Keratinocyte (primary cell): Measurements from ENCODE around the gene RAE1. TPM values are rescaled to one million over a fixed set of nuclear protein-coding genes. Genes with fewer than 3 reads are reported as not detected.

Experiments used
- DNase-seq: peaks from one replicate; pipeline ENCODE4 v3.0.0-alpha.2; 2011; ENCODE audit warnings: low read depth, missing footprints, low spot score
- FAIRE-seq: peaks from 2 replicates; lab custom pipeline; 2011; peaks lifted over from hg19 to GRCh38; lab: Jason Lieb, UNC
- H2AFZ ChIP-seq: 2 replicates; pipeline ENCODE4 v1.6.0; 2012; ENCODE audit warnings: low read length, control low read depth, inconsistent platforms; ENCODE audit not compliant: control insufficient read depth
- H3K27ac ChIP-seq: 2 replicates; pipeline ENCODE4 v1.5.1; 2011; ENCODE audit warnings: low read length; ENCODE audit not compliant: control insufficient read depth, insufficient read depth
- H3K27me3 ChIP-seq: 3 replicates; pipeline ENCODE4 v1.6.0; 2011; ENCODE audit warnings: low read length; ENCODE audit not compliant: control insufficient read depth, insufficient read depth; ENCODE audit errors: extremely low read depth
- H3K36me3 ChIP-seq, 2 experiments: 2 replicates in 1 of 2; 3 replicates in 1 of 2; pipeline ENCODE4 v1.5.1; 2011; ENCODE audit warnings: low read length in 2 of 2, mild to moderate bottlenecking in 1 of 2; ENCODE audit not compliant: control insufficient read depth in 2 of 2, insufficient read depth in 2 of 2; ENCODE audit errors: extremely low read depth in 1 of 2
- H3K4me1 ChIP-seq: 3 replicates; pipeline ENCODE4 v1.5.1; 2011; ENCODE audit warnings: low read length; ENCODE audit not compliant: control insufficient read depth, insufficient read depth; ENCODE audit errors: extremely low read depth
- H3K4me2 ChIP-seq: 3 replicates; pipeline ENCODE4 v1.6.0; 2011; ENCODE audit warnings: low read depth, low read length; ENCODE audit not compliant: control insufficient read depth, insufficient read depth; ENCODE audit errors: extremely low read depth
- H3K4me3 ChIP-seq, 3 experiments: fragments of 200-600 bp in 1 of 3; sonication (generic) in 1 of 3; 2 replicates in 2 of 3; 3 replicates in 1 of 3; pipeline ENCODE4 v1.5.1; 2011 to 2016; ENCODE audit warnings: low read length in 3 of 3, mild to moderate bottlenecking in 3 of 3, control low read depth in 2 of 3, inconsistent platforms in 1 of 3, low read depth in 1 of 3, mixed read lengths in 1 of 3, mixed run types in 1 of 3, moderate library complexity in 1 of 3; ENCODE audit not compliant: control insufficient read depth in 2 of 3, insufficient read depth in 2 of 3; ENCODE audit errors: extremely low read depth in 1 of 3
- H3K79me2 ChIP-seq: 2 replicates; pipeline ENCODE4 v1.6.0; 2012; ENCODE audit warnings: low read length; ENCODE audit not compliant: control insufficient read depth, insufficient read depth
- H3K9ac ChIP-seq: 3 replicates; pipeline ENCODE4 v1.6.0; 2011; ENCODE audit warnings: low read length; ENCODE audit not compliant: control insufficient read depth, insufficient read depth; ENCODE audit errors: extremely low read depth
- H3K9me1 ChIP-seq: 3 replicates; pipeline ENCODE4 v1.6.0; 2011; ENCODE audit warnings: low read length; ENCODE audit not compliant: control insufficient read depth, insufficient read depth; ENCODE audit errors: extremely low read depth
- H3K9me3 ChIP-seq: 2 replicates; pipeline ENCODE4 v1.5.1; 2012; ENCODE audit warnings: low read depth, low read length; ENCODE audit not compliant: control insufficient read depth
- H4K20me1 ChIP-seq: 3 replicates; pipeline ENCODE4 v1.6.0; 2011; ENCODE audit warnings: low read length; ENCODE audit not compliant: control insufficient read depth, insufficient read depth; ENCODE audit errors: extremely low read depth
- EZH2 ChIP-seq: IDR thresholded peaks from one replicate; pipeline ENCODE4 v1.6.1; 2012; ENCODE audit warnings: inconsistent platforms, mild to moderate bottlenecking, low read length, moderate library complexity
- dilution Hi-C: fragments of 300-500 bp; cut with MboI; formaldehyde crosslinking; loops from one replicate; pipeline ENCODE4 v1.7.0; 2020; ENCODE audit warnings: low sequenced_read_pairs; ENCODE audit not compliant: extremely low pct_ligation_motif_present
- polyA plus RNA-seq, 5 experiments: library from polyadenylated mRNA; depleted of rRNA in 3 of 5; stranded (reverse) in 3 of 5; stranded (forward) in 1 of 5; unstranded in 1 of 5; fragments of >200 nt; gene quantifications; 1 replicate in 1 of 5; 2 replicates in 3 of 5; 3 replicates in 1 of 5; pipeline versions ENCODE4 v1.2.1 to v1.2.3, GENCODE V29; 2011 to 2012; ENCODE audit warnings: missing spikeins in 2 of 5, low read depth in 1 of 5, low replicate concordance in 1 of 5
- TF ChIP-seq, protein P1 (sequence below), 3 experiments: IDR thresholded peaks in 1 of 3; conservative IDR thresholded peaks in 1 of 3; optimal IDR thresholded peaks in 1 of 3; 2 replicates in 2 of 3; 3 replicates in 1 of 3; pipeline versions ENCODE3 to v1.5.1; 2011; ENCODE audit warnings: low read length in 3 of 3, mild to moderate bottlenecking in 3 of 3, moderate library complexity in 2 of 3, control low read depth in 1 of 3, inconsistent platforms in 1 of 3; ENCODE audit not compliant: insufficient read depth in 2 of 3; ENCODE audit errors: extremely low read depth in 1 of 3

Gene RAE1
- polyA plus RNA-seq, 1 donor (not counting 4 experiments of a cell fraction or from before 2014, with no cell fraction given), result 32.4 TPM

DNA sequence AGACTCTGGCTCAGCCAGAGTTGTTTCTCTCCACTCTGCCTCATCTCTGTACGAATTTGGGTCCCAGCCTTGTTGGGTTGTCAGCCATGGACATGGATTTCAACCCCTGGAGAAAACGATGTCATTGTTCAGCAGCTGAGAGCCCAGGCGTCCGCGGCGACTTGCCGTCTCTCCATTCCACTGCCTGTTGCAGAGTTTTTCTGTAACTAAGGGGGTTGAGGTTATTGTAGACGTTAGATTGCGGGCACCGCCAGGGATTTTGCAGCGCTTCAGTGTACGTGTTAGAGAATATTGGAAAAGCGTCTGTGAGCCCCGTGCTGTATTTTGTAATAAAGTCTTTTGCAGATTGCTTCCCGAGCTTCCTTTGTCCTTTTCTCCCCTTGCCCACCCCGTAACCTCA is 27.1 kb downstream of the RAE1 start:
- no peak overlapping the region for H3K9ac ChIP-seq
- H3K36me3 ChIP-seq, result peaks cover 27 to 30% of the 10 kb centered on the region in 2 experiments
- no peaks in the 10 kb centered on the region for H3K4me1 ChIP-seq
- H4K20me1 ChIP-seq, result no peaks in the 10 kb centered on the region
- H3K9me1 ChIP-seq, result no peaks in the 10 kb centered on the region
- H3K79me2 ChIP-seq, result no peaks in the 10 kb centered on the region
- H3K4me2 ChIP-seq, result no peak overlapping the region
- H2AFZ ChIP-seq, result no peak overlapping the region
- H3K4me3 ChIP-seq, result no peak overlapping the region
- no peak for TF ChIP-seq EZH2
- TF ChIP-seq, protein P1, sequence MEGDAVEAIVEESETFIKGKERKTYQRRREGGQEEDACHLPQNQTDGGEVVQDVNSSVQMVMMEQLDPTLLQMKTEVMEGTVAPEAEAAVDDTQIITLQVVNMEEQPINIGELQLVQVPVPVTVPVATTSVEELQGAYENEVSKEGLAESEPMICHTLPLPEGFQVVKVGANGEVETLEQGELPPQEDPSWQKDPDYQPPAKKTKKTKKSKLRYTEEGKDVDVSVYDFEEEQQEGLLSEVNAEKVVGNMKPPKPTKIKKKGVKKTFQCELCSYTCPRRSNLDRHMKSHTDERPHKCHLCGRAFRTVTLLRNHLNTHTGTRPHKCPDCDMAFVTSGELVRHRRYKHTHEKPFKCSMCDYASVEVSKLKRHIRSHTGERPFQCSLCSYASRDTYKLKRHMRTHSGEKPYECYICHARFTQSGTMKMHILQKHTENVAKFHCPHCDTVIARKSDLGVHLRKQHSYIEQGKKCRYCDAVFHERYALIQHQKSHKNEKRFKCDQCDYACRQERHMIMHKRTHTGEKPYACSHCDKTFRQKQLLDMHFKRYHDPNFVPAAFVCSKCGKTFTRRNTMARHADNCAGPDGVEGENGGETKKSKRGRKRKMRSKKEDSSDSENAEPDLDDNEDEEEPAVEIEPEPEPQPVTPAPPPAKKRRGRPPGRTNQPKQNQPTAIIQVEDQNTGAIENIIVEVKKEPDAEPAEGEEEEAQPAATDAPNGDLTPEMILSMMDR (optimal IDR thresholded peaks at IDR 0.05 in 1 of 3, IDR thresholded peaks at IDR 0.05 in 1 of 3, conservative IDR thresholded peaks at IDR 0.05 in 1 of 3; ENCODE audit: extremely low read depth in 1 of 3, insufficient read depth in 2 of 3, low read length in 3 of 3), result no peak
- no peak for FAIRE-seq
- DNase-seq, result no peak
- no peaks in the 10 kb centered on the region for H3K9me3 ChIP-seq
- no peaks in the 10 kb centered on the region for H3K27me3 ChIP-seq
- dilution Hi-C loops, result no loop called here
- no peak overlapping the region for H3K27ac ChIP-seq

DNA sequence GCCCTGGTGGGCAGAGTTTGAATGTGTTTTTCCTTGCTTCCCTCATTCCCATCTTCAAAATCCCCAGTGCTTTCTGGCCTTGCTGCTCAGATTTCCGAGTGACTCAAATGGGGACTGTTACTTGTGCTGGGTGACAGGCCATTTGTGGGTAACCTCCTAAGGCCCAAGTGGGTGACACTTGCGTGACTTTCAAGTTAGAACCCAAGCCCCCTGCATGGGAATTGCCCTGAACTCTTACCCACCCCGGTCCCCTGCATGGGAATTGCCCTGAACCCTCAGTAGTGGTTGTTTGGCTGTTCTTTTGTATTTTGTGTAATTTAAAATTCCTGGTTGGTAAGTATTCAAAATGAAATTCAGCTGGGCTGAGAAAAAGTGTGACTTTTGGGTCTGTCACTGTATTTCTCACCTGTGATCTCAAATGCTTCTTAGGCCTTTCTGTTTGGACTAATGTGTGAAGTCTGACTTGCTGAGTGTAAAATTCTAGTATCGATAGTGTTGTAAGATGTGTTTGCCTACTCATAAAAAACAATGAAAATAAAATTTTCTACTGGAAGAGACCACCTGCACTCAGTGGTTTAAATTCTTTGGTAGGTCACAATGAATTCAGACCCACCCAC is 27.7 kb downstream of the RAE1 start:
- no peak for TF ChIP-seq EZH2
- TF ChIP-seq, protein P1 (optimal IDR thresholded peaks at IDR 0.05 in 1 of 3, IDR thresholded peaks at IDR 0.05 in 1 of 3, conservative IDR thresholded peaks at IDR 0.05 in 1 of 3; ENCODE audit: extremely low read depth in 1 of 3, insufficient read depth in 2 of 3, low read length in 3 of 3), result no peak

More for the DNA sequence above, 27.7 kb downstream of the RAE1 start:
- Histone ChIP-seq H3K4me1 (no peaks in the 10 kb centered on the region), H3K36me3 (peaks cover 25 to 30% of the 10 kb centered on the region in 2 experiments), H2AFZ (no peak overlapping the region), H3K79me2 (no peaks in the 10 kb centered on the region), H3K27ac (no peak overlapping the region), H3K4me2 (no peak overlapping the region), H4K20me1 (no peaks in the 10 kb centered on the region), H3K9me1 (no peaks in the 10 kb centered on the region), H3K9ac (no peak overlapping the region), H3K9me3 (no peaks in the 10 kb centered on the region), H3K27me3 (no peaks in the 10 kb centered on the region), H3K4me3 (no peak overlapping the region)
- dilution Hi-C loops, result no loop called here
- DNase-seq (no peak), FAIRE-seq (no peak)
